Stimulated activated CD8-positive, alpha-beta memory T cell treated with anti-CD3 and anti-CD28 coated beads, Interleukin-7, amount 100 ng/mL, for 4 hours (primary cell): ENCODE data around the gene UBR1.
A peak's percentile ranks its signal among the peaks of the same experiment; 100 is the strongest.
"Not testable (repeated sequence)": the region's sequence is repeated elsewhere in the genome, so short reads cannot be mapped to it uniquely, and the experiment has no call there.

Experiments
- DNase-seq, 2 donors: peaks; one replicate each; pipeline ENCODE4 v3.0.0-alpha.2; 2020; ENCODE audit warnings: low read depth in 2 of 2

The UBR1 gene

GRCh38 chr15:43105778-43106485, at the start of gene UBR1:
Gene UBR1 (minus strand): TSS chr15:43106038. CDS start chr15:43106022, 16 bp downstream.
- DNase-seq, result peak; percentile 82 to 89

- no peak for DNase-seq
Observed at GRCh38 chr15:43153269-43153668, 47.4 kb upstream of the UBR1 start.

- DNase-seq, result no peak
Observed at GRCh38 chr15:43151688-43152087, 45.9 kb upstream of the UBR1 start.

GRCh38 chr15:43150191-43150929, 44.5 kb upstream of the UBR1 start:
- DNase-seq, result no peak

GRCh38 chr15:43146184-43146583, 40.3 kb upstream of the UBR1 start:
- no peak for DNase-seq

- DNase-seq, result no peak
Observed at GRCh38 chr15:43144512-43144911, 38.7 kb upstream of the UBR1 start.

- no peak for DNase-seq
Observed at GRCh38 chr15:43143203-43143941, 37.5 kb upstream of the UBR1 start.

GRCh38 chr15:43135351-43135750, 29.5 kb upstream of the UBR1 start:
- no peak for DNase-seq

- no peak for DNase-seq
Observed at GRCh38 chr15:43134157-43134635, 28.4 kb upstream of the UBR1 start.

- peak; percentile 21 to 48 for DNase-seq
Observed at GRCh38 chr15:43133430-43134156, 27.8 kb upstream of the UBR1 start, which contains the start of gene TMEM62. Gene TMEM62 (plus strand): TSS chr15:43133586. CDS start chr15:43133803, 217 bp downstream.

- DNase-seq, result no peak
Observed at GRCh38 chr15:43132830-43133429, 27.1 kb upstream of the UBR1 start.

GRCh38 chr15:43128980-43129335, 23.1 kb upstream of the UBR1 start:
- no peak for DNase-seq

GRCh38 chr15:43128174-43128979, 22.5 kb upstream of the UBR1 start:
- DNase-seq, result not testable (repeated sequence)

GRCh38 chr15:43127752-43128151, 21.9 kb upstream of the UBR1 start:
- DNase-seq, result no peak

GRCh38 chr15:43126356-43126755, 20.5 kb upstream of the UBR1 start:
- no peak for DNase-seq

- DNase-seq, result no peak
Observed at GRCh38 chr15:43125100-43125661, 19.3 kb upstream of the UBR1 start.

GRCh38 chr15:43121863-43122262, 16.0 kb upstream of the UBR1 start:
- no peak for DNase-seq

- no peak for DNase-seq
Observed at GRCh38 chr15:43118829-43119228, 13.0 kb upstream of the UBR1 start.

GRCh38 chr15:43118286-43118685, 12.4 kb upstream of the UBR1 start:
- DNase-seq, result no peak

- DNase-seq, result no peak
Observed at GRCh38 chr15:43111354-43111753, 5.5 kb upstream of the UBR1 start.
